HepG2 (cell line): ENCODE results near the gene KCNAB3. TPM values are rescaled to one million over a fixed set of nuclear protein-coding genes. Genes with fewer than 3 reads are reported as not detected.

Source experiments
- FUBP1 ChIP-seq: sonication (generic); formaldehyde crosslinking; IDR thresholded peaks from 2 replicates; pipeline ENCODE4 v1.5.1; 2020; ENCODE audit warnings: missing genetic modification reagents, mild to moderate bottlenecking, borderline replicate concordance
- GMEB2 ChIP-seq: IDR thresholded peaks from 2 replicates; pipeline ENCODE4 v1.6.1; 2016; ENCODE audit warnings: missing biosample characterization, missing genetic modification reagents, low read depth
- MTERF4 ChIP-seq: sonication (generic); formaldehyde crosslinking; IDR thresholded peaks from 2 replicates; pipeline ENCODE4 v1.8.0; 2023; ENCODE audit warnings: mild to moderate bottlenecking, missing genetic modification reagents
- NFAT5 ChIP-seq: sonication (generic); formaldehyde crosslinking; IDR thresholded peaks from 2 replicates; pipeline ENCODE4 v1.4.0; 2020; ENCODE audit warnings: missing genetic modification reagents
- PAX8 ChIP-seq: sonication (generic); formaldehyde crosslinking; IDR thresholded peaks from 2 replicates; pipeline ENCODE4 v1.8.0; 2022; ENCODE audit warnings: mild to moderate bottlenecking, missing genetic modification reagents, borderline replicate concordance
- SIN3B ChIP-seq: fragments of 150-350 bp; IDR thresholded peaks from 2 replicates; pipeline ENCODE4 v1.6.1; 2014; ENCODE audit warnings: low read length
- ZNF335 ChIP-seq: sonication (generic); formaldehyde crosslinking; IDR thresholded peaks from 2 replicates; pipeline ENCODE4 v1.4.0; 2020; ENCODE audit warnings: missing genetic modification reagents
- ZNF407 ChIP-seq: sonication (generic); formaldehyde crosslinking; IDR thresholded peaks from one replicate; pipeline ENCODE4 v1.5.1; 2020; ENCODE audit warnings: mild to moderate bottlenecking, missing genetic modification reagents; ENCODE audit errors: not compliant biosample characterization
- ZNF468 ChIP-seq: sonication (generic); formaldehyde crosslinking; IDR thresholded peaks from 2 replicates; pipeline ENCODE4 v1.8.0; 2022; ENCODE audit warnings: mild to moderate bottlenecking, moderate library complexity, missing genetic modification reagents
- ZNF605 ChIP-seq: sonication (generic); formaldehyde crosslinking; IDR thresholded peaks from 2 replicates; pipeline ENCODE4 v1.8.0; 2022; ENCODE audit warnings: mild to moderate bottlenecking, missing genetic modification reagents
- polyA plus RNA-seq, 8 experiments: library from polyadenylated mRNA; depleted of rRNA in 3 of 8; stranded (reverse) in 7 of 8; unstranded in 1 of 8; fragments of >200 nt; fragmentation: Illumina TruSeq in 4 of 8; extraction: Trizol in 4 of 8; gene quantifications; 2 replicates each; pipeline versions ENCODE4 v1.2.1 to v1.2.3, GENCODE V29; 2011 to 2016; ENCODE audit warnings: low read depth in 4 of 8, missing spikeins in 1 of 8, mixed read lengths in 1 of 8; ENCODE audit not compliant: insufficient read depth in 1 of 8
- total RNA-seq, 5 experiments: library from RNA; depleted of rRNA; stranded (reverse); fragments of >200 nt; fragmentation: Illumina TruSeq; extraction: Trizol; gene quantifications; 2 replicates each; pipeline ENCODE4 v1.2.3, GENCODE V29; 2016; ENCODE audit warnings: low read depth in 1 of 5

KCNAB3 gene
- total and polyA plus RNA-seq, 2 of the 13 experiments (the other 11 are each of a cell fraction or from before 2014, with no cell fraction given): 0.29 to 0.88 TPM

- no peak for TF ChIP-seq FUBP1 (CRISPR knock-in tag)
- no peak for TF ChIP-seq ZNF335 (CRISPR knock-in tag)
- TF ChIP-seq MTERF4: no peak
- no peak for TF ChIP-seq ZNF468 (CRISPR knock-in tag)
- no peak for TF ChIP-seq ZNF407 (CRISPR knock-in tag)
- TF ChIP-seq PAX8 (CRISPR knock-in tag): no peak
- no peak for TF ChIP-seq GMEB2 (CRISPR knock-in tag)
- TF ChIP-seq NFAT5 (CRISPR knock-in tag): no peak
- no peak for TF ChIP-seq ZNF605 (CRISPR knock-in tag)
- no peak for TF ChIP-seq SIN3B
Observed at GRCh38 chr17:7888184-7888920, 41.3 kb downstream of the KCNAB3 start, which contains the start of gene CHD3 (continued).
